ENCODE measurements around the gene GMDS. TPM values are rescaled to one million over a fixed set of nuclear protein-coding genes. Genes with fewer than 3 reads are reported as not detected.

The GMDS gene
- total and polyA plus RNA-seq, 2 experiments from 2014 or later: 30.1 to 36.5 TPM

GRCh38 chr6:2175825-2176224, 69.6 kb downstream of the GMDS start:
- no peaks in the 10 kb centered on the region for H3F3A ChIP-seq (replicated peaks; ENCODE audit: low read depth)
- peaks cover 12% of the 10 kb centered on the region for H3K9me3 Mint-ChIP-seq
- H3K4me1 Mint-ChIP-seq: peaks cover 12% of the 10 kb centered on the region
- H4K20me1 ChIP-seq (replicated peaks; ENCODE audit: insufficient read depth): no peaks in the 10 kb centered on the region
- H3K4me3 ChIP-seq: no peak overlapping the region
- peaks cover 5% of the 10 kb centered on the region; the same call in 1 of the 2 replicates for H3K4me1 ChIP-seq (ENCODE audit: insufficient read depth)
- peaks cover 73% of the 10 kb centered on the region for H3K79me2 ChIP-seq (replicated peaks; ENCODE audit: insufficient read depth)
- no peak overlapping the region for H3K4me3 Mint-ChIP-seq
- no peak overlapping the region for H2AFZ ChIP-seq
- no peak overlapping the region for H3K27ac Mint-ChIP-seq
- H3K36me3 Mint-ChIP-seq (ENCODE audit: low read depth): peaks cover 4% of the 10 kb centered on the region; the same call in 2 of the 3 replicates
- H3K27ac ChIP-seq (ENCODE audit: low read depth): no peak overlapping the region
- TF ChIP-seq JUNB (IDR thresholded peaks at IDR 0.05; ENCODE audit: unreplicated experiment): no peak
- no peak for TF ChIP-seq CTCF (conservative IDR thresholded peaks at IDR 0.05; ENCODE audit: low read depth in 2 of 2)
- TF ChIP-seq ZNF462 (CRISPR knock-in tag; IDR thresholded peaks at IDR 0.05): no peak
- no peak for TF ChIP-seq STAT1 (IDR thresholded peaks at IDR 0.05; ENCODE audit: unreplicated experiment)
- no peak for TF ChIP-seq ETS1 (IDR thresholded peaks at IDR 0.05)
- TF ChIP-seq POLR2AphosphoS5 (IDR thresholded peaks at IDR 0.05; ENCODE audit: low read depth): no peak
- TF ChIP-seq NANOG (IDR thresholded peaks at IDR 0.05; ENCODE audit: borderline replicate concordance): no peak
- TF ChIP-seq EZH2 (IDR thresholded peaks at IDR 0.05; ENCODE audit: low read depth, unreplicated experiment): no peak
- no peak for TF ChIP-seq ZNF114 (CRISPR knock-in tag; IDR thresholded peaks at IDR 0.05)
- no peak for TF ChIP-seq ZNF331 (CRISPR knock-in tag; IDR thresholded peaks at IDR 0.05; ENCODE audit: low read depth)
- TF ChIP-seq REST (IDR thresholded peaks at IDR 0.05; ENCODE audit: unreplicated experiment): no peak
- no peak for TF ChIP-seq CREB1 (CRISPR knock-in tag; IDR thresholded peaks at IDR 0.05; ENCODE audit: low read depth)
- no peak for TF ChIP-seq EZH2phosphoT487 (IDR thresholded peaks at IDR 0.05; ENCODE audit: unreplicated experiment)
- no peak overlapping the region for H3K4me2 ChIP-seq
- DNase-seq (ENCODE audit: low spot score) (no peak), ATAC-seq (no peak)
- H3K36me3 ChIP-seq (ENCODE audit: insufficient read depth): no peaks in the 10 kb centered on the region
- no peaks in the 10 kb centered on the region for H3K27me3 ChIP-seq (ENCODE audit: insufficient read depth)
- H3K27me3 Mint-ChIP-seq (ENCODE audit: insufficient read depth, low read depth, poor library complexity): peaks cover 1% of the 10 kb centered on the region
- H3K9me2 ChIP-seq (ENCODE audit: insufficient read depth): no peaks in the 10 kb centered on the region
